GM21526 (cell line): ENCODE data around the gene ERFL.

Experiments used
- ATAC-seq: cut with Tn5 transposase; IDR thresholded peaks from one replicate; pipeline ENCODE4 v1.9.1; 2021; ENCODE audit warnings: moderate library complexity; ENCODE audit not compliant: unreplicated experiment, low FRiP score

The ERFL gene

GRCh38 chr19:41902594-41902993, 25.7 kb downstream of the ERFL start:
- no peak for ATAC-seq

- ATAC-seq, result no peak
Observed at GRCh38 chr19:41901707-41902360, 26.4 kb downstream of the ERFL start.

DNA sequence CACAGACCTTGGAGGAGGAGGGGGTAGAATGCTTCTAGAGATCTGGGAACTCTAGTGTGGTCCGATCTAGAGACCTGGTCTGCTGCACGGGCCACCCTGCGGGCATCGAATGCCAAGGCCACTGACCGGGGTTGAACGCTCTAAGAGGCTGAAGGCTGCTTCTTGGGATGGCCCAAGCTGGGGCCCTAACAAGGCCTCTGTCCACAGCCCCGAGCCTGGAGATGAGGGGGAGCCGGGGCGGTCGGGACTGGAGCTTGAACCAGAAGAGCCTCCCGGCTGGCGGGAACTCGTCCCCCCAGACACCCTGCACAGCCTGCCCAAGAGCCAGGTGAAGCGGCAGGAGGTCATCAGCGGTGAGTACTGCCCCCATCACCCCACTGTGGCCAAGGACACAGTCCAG, 30.0 kb downstream of the ERFL start:
- no peak for ATAC-seq

DNA sequence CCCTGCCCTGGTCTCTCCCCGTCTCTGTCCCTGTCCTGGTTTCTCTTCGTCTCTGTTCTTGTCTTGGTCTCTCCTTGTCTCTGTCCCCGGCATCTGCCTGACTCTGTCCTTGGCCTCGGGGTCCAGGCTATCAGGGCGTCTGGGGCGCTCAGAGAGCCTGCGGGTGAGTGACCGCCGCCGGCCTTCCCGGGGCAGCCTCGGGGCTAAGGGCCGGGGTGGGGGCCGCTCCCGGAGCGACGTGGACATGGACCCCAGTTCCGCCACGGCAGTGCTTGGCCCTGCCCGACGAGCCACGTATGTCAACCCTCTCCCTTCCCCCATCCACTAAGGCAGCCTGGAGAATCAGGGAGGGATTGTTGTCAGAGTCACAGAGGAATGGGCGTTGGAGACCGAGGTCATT, 30.4 kb downstream of the ERFL start:
- no peak for ATAC-seq

DNA sequence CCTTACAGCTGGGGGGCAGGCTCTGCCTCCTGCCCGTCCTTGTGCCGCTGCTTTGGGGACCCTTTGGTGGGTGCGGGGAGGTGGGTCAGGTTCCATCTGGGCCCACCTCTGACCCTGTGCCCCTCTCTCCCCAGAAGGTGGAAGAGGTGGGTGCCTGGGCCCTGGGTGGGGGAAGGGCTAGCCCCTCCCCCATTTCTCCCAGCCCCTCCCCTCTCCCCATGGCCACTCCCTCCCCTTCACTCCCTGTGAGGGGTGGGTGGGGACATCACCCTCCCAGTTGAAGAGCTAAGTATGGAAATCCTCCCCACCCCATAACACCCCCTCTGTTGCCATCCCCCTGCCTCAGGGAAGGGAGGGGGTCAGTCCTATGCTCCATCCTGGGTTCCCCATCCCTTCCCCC, 31.1 kb downstream of the ERFL start:
- no peak for ATAC-seq

- ATAC-seq, result no peak
Observed at GRCh38 chr19:41896581-41896942, 31.7 kb downstream of the ERFL start.

DNA sequence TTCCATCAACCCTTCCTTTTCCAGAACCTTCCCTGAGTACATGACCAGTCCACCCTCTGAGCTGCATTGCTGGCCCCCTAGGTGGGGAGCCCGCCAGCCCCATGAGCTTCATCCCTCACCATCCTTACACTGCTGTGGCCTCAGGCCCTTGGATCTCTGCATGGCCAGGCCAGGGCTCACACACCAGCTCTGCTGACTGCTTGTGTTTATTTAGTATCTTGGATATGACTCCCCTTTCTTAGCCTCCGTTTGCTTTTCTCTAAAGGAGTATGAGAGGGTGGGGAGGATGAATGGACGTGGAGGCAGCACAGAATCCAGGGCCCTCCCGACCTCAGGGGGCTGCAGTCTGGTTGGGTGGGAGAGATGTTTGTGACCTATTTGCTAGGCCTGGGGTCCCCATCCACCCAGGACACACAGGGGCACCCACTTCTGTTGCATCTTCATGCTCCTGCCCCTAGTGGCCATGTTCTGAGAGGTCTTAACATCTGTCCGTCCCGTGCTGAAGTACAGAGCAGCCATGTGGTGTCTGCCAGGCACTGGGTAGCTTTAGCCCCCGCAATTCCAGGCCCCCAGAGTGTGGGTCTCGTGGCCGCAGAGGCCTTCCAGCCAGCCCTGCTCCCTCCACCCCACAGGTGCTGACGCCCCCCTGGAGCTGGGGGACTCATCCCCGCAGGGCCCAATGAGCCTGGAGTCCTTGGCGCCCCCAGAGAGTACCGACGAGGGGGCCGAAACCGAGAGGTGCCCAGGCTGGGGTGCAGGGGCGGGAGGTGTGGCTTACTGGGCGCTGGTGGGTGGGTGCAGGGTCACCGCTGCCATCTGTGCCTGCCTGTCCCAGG, 32.3 kb downstream of the ERFL start:
- no peak for ATAC-seq

DNA sequence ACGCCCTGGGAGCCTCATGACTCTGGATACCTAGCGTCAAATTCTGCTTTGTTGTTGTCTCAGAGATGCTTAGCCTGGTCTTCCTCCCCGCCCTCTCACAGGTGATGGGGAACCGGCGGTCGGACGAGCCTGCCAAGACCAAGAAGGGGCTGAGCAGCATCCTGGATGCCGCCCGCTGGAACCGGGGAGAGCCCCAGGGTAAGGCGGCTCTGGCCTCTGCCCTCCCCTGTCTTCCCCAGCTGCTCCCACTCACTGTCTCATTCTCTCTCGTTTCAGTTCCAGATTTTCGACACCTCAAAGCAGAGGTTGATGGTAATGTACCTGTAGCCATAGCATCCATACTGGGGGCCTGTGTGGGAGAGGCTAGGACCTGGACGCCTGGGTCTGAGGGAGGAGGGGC, 33.9 kb downstream of the ERFL start:
- no peak for ATAC-seq

- no peak for ATAC-seq
Observed at GRCh38 chr19:41893899-41894298, 34.4 kb downstream of the ERFL start.

DNA sequence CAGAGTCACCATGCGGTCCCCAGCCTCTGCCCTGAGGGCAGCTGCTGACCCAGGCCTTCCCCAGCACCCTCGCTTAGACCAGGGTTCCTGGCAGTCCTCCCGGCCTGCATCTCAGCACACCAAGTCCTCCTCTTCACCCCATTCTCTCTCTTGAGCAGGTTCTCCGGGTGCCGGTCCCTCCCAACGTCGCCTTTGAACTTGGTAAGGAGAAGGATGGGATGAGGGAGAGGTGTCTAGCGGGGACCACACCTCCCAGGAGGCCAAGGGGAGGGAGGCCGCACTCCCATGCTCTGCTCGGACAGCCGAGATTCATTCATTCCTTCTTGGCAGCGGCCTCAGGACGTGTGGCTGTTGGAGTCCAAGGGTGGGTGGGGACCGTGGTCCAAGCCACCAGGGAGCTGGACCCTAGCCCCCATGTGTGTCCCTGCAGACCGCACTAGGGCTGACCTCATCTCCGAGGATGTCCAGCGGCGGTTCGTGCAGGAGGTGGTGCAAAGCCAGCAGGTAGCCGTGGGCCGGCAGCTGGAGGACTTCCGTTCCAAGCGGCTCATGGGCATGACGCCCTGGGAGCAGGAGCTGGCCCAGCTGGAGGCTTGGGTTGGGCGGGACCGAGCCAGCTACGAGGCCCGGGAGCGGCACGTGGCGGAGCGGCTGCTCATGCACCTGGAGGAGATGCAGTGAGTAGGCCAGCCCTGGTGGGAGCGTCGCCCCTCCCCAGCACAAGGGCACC, 35.9 kb downstream of the ERFL start:
- ATAC-seq, result no peak

DNA sequence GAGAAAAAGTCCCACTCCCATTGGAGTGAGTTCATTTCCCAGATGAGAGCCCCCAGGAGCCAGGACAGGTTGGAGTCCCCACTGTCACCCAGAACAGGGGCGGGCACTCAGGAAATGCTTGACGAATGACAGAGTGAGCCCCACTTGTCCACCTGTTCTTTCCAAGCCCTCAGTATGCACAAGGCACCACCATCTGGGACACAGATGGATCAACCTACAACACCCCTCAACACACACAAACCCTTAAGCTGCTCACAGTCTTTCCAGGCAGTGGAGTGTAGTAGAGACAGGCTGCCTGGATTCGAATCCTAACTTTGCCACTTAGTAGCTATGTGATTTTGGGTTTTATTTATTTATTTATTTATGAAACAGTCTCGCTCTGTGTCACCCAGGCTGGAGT, 37.3 kb downstream of the ERFL start:
- ATAC-seq, result no peak

DNA sequence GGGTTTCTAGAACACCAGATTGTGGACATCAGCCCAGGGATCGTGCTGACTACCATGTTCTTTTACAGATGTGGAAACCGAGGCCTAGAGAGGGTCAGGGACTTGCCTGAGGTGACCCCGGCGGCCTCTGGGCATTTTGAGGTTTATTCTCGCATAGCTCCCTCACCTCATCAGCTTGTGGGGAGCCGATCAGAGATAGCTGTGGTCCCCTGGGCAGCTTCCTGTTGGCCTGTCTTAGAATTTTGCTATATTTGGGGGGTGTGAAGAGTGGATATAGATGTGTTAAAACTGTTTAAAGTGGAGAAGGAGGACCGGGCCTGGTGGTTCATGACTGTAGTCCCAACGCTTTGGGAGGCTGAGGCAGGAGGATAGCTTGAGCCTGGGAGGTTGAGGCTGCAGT, 38.4 kb downstream of the ERFL start:
- ATAC-seq, result no peak

GRCh38 chr19:41888926-41889325, 39.3 kb downstream of the ERFL start:
- no peak for ATAC-seq

DNA sequence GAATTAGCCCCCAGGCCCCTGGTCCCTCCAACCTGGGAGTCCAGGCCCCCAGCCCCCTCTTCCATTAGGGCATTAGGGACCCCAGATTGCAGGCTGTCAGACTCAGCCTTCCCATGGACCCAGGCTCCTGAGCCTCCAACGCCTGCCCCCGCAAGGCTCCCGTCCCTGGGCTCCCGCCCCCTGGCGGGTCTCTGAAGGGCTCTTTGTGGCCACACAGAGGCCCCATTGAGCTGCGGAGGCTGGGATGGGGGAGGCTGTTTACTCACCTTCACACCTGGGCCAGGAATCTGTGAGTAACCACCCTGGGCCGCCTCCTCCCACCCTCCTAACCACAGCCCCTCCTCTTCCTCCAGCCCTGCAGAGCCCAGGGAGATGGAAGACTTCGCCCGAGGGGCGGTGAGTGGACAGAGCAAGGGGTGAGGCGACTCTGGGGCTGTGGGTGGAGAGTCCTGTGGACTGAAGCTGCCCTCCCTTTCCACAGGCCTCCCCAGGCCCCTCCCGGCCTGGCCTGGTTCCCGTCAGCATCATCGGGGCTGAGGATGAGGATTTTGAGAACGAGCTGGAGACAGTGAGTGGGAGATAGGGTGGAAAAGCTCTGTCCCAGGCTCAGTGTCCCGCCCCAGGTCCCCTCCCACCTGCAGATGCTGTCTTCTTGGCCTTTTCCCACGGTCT, 40.4 kb downstream of the ERFL start:
- no peak for ATAC-seq

DNA sequence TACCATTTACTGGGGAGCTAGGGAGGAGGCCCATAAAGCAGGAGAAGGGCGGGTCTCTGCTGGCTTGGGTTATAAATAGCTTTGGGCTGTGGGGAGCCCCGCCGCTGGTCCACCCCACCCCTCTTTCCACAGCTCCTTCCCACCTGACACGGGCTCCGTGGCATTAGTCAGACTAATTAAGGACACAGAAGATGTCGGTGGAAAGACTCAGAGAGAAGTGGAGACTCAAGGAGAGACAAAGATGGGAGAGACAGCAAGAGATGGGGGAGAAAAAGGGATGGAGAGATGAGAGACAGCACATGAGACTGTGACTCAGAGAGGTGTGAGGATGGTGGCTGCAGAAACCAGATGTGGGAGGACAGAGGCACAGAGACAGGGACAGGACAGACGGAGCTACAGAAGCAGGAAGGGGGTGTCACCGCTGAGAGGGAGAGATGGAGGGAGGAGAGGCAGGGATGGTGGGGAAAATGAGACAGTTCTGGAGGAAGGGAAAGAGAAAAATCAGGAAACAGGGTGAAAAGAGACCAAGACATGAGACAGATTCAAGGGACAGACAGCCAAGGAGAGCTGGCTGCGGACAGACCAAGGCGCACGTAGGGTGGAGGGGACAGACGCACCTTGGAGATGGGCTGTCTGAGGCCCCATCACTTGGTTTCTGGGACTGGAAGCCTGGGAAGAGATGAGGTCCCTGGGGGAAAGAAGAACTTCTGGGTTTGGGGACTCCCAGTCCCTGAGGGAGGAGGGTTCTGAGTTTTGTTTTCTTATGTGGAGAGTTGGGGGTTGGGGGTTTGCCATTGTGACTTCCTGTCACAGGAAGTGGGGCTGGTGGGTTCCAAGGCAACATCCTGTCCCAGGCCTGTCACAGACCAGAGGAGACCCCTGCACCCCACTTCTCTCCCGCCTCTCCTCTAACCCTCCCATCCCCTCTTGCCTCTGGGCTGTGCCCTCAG, 41.2 kb downstream of the ERFL start:
- no peak for ATAC-seq

GRCh38 chr19:41883821-41884733, 44.2 kb downstream of the ERFL start:
- ATAC-seq, result peak; percentile 66

DNA sequence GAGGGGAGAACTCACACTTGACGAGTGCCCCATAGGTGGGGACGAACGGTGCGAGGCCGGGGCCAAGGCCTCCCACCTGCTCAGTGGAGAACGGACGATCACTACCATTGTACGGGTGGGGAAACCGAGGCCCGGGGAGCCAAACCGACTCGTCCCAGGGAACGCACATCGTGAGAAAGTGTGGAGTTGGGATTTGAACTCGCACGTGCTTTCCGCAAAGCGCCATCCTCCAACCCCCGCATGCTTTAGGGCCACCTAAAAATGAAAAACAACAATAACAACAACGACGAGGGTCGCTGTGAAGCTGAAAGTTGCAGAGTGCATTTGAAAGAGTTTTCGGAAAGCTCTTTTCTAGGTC, 44.8 kb downstream of the ERFL start:
- ATAC-seq, result no peak

GRCh38 chr19:41882568-41883462, 45.4 kb downstream of the ERFL start, which contains the start of gene ARHGEF1:
Gene ARHGEF1 (plus strand): TSS chr19:41883184. CDS start chr19:41888083, 4,899 bp downstream.
- no peak for ATAC-seq
